Middle frontal gyrus (tissue), 1 donor: ENCODE measurements around the gene EHD4.
A peak's percentile ranks its signal among the peaks of the same experiment; 100 is the strongest.

Source experiments
- DNase-seq: peaks from one replicate; pipeline ENCODE4 v3.0.0-alpha.2; 2015; ENCODE audit warnings: low spot score; ENCODE audit errors: extremely low spot score

Gene EHD4

GRCh38 chr15:41994772-41995475 lies 22.6 kb upstream of the EHD4 start:
- no peak for DNase-seq

- no peak for DNase-seq
Observed at GRCh38 chr15:41994171-41994650, 21.9 kb upstream of the EHD4 start.

GRCh38 chr15:41993472-41994170 lies 21.3 kb upstream of the EHD4 start:
- DNase-seq = no peak

GRCh38 chr15:41992803-41993190 lies 20.4 kb upstream of the EHD4 start:
- no peak for DNase-seq

- no peak for DNase-seq
Observed at GRCh38 chr15:41992151-41992802, 19.9 kb upstream of the EHD4 start.

- DNase-seq = no peak
Observed at GRCh38 chr15:41990691-41991090, 18.3 kb upstream of the EHD4 start.

- no peak for DNase-seq
Observed at GRCh38 chr15:41990243-41990605, 17.9 kb upstream of the EHD4 start.

GRCh38 chr15:41989573-41990242 lies 17.4 kb upstream of the EHD4 start:
- DNase-seq = peak; percentile 50

- DNase-seq = no peak
Observed at GRCh38 chr15:41988896-41989572, 16.7 kb upstream of the EHD4 start.

- no peak for DNase-seq
Observed at GRCh38 chr15:41987925-41988275, 15.5 kb upstream of the EHD4 start.

GRCh38 chr15:41987246-41987924 lies 15.0 kb upstream of the EHD4 start:
- DNase-seq = no peak

- no peak for DNase-seq
Observed at GRCh38 chr15:41985236-41986160, 13.1 kb upstream of the EHD4 start.

- DNase-seq = no peak
Observed at GRCh38 chr15:41984622-41985021, 12.3 kb upstream of the EHD4 start.

- DNase-seq = no peak
Observed at GRCh38 chr15:41983621-41984571, 11.5 kb upstream of the EHD4 start.

GRCh38 chr15:41983221-41983620 lies 10.9 kb upstream of the EHD4 start:
- no peak for DNase-seq

- DNase-seq = no peak
Observed at GRCh38 chr15:41982133-41982930, 10.0 kb upstream of the EHD4 start.

- DNase-seq = no peak
Observed at GRCh38 chr15:41981371-41982132, 9.2 kb upstream of the EHD4 start.
